Activated gamma-delta T cell treated with Interleukin-2 at 50 U/mL for 16 hours (primary cell): ENCODE data around the gene S100A6.

Experiments used
- DNase-seq: peaks from one replicate; pipeline ENCODE4 v3.0.0-alpha.2; 2020

S100A6 gene

GRCh38 chr1:153493343-153493960 is 42.3 kb downstream of the S100A6 start:
- DNase-seq = no peak

- DNase-seq = no peak
These were observed 45.3 kb downstream of the S100A6 start for GRCh38 chr1:153490272-153491051.

DNA sequence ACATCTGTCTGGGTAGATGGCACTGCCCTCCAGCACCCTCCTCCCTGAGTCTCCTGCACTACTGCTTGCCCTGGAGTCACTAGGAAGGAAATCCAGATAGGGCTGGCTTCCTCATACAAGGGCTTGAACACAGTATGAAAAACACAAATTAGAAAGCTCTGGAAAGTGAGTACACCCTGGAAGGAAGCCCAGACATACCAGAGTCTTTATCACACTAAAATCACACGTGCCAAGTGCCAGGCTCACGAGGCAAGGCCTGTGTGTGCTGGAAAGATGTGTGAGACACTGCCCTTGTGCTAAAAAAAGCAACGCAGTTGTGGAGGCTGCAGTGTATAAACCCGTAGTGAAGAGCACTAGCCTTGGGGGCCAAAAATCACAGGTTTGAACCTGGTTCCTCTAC is 47.1 kb downstream of the S100A6 start:
- DNase-seq = no peak

DNA sequence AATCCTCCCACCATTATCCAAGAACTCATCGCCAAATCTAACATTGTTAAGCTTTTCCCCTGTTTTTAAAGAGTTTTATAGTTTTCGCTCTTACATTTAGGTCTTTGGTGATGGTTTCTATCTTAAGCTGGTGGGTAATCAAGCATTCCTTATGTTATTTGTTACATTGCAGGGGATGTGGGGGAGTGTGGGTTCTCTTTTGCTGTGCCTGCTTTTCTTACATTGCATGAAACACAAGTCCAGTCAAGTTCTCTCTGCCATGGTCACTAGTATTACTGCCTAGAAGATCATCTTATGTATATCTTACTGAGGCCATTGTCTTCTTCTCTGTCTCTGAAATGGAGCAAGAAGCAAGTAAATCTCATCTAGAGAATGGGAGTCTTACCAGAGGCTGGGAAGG is 48.1 kb downstream of the S100A6 start:
- DNase-seq = no peak

GRCh38 chr1:153485863-153486262 is 49.9 kb downstream of the S100A6 start:
- no peak for DNase-seq
